H9 (cell line): ENCODE results near the gene HES3. TPM values are rescaled to one million over a fixed set of nuclear protein-coding genes. Genes with fewer than 3 reads are reported as not detected.

Experiments
- DNase-seq: peaks from one replicate; pipeline ENCODE4 v3.0.0-alpha.2; 2017
- H2AFZ ChIP-seq: one replicate; pipeline ENCODE4 v1.6.1; 2013; ENCODE audit warnings: mild to moderate bottlenecking, low read length, control low read depth, moderate library complexity
- H2AK5ac ChIP-seq: 2 replicates; pipeline ENCODE4 v1.6.1; 2013; ENCODE audit warnings: low read length, control low read depth, mixed read lengths; ENCODE audit not compliant: insufficient read length
- H2BK120ac ChIP-seq: one replicate; pipeline ENCODE4 v1.6.1; 2013; ENCODE audit warnings: low read depth, mild to moderate bottlenecking, low read length, control low read depth, inconsistent platforms; ENCODE audit not compliant: poor library complexity, severe bottlenecking
- H2BK12ac ChIP-seq: 2 replicates; pipeline ENCODE4 v1.6.1; 2013; ENCODE audit warnings: low read length, control low read depth, mixed read lengths, low read depth; ENCODE audit not compliant: insufficient read length
- H2BK15ac ChIP-seq: 2 replicates; pipeline ENCODE4 v1.6.1; 2013; ENCODE audit warnings: low read depth, low read length, control low read depth
- H2BK20ac ChIP-seq: one replicate; pipeline ENCODE4 v1.6.1; 2013; ENCODE audit warnings: low read depth, mild to moderate bottlenecking, low read length, control low read depth, inconsistent platforms; ENCODE audit not compliant: poor library complexity, severe bottlenecking
- H2BK5ac ChIP-seq: 2 replicates; pipeline ENCODE4 v1.6.1; 2013; ENCODE audit warnings: low read length, control low read depth, mixed read lengths; ENCODE audit not compliant: insufficient read length
- H3K14ac ChIP-seq: 2 replicates; pipeline ENCODE4 v1.6.1; 2013; ENCODE audit warnings: low read length, control low read depth; ENCODE audit not compliant: insufficient read depth
- H3K18ac ChIP-seq: 2 replicates; pipeline ENCODE4 v1.6.1; 2013; ENCODE audit warnings: low read depth, mild to moderate bottlenecking, mixed read lengths, low read length, control low read depth; ENCODE audit not compliant: insufficient read length
- H3K23ac ChIP-seq: 2 replicates; pipeline ENCODE4 v1.6.1; 2013; ENCODE audit warnings: low read length, control low read depth, mixed read lengths, low read depth; ENCODE audit not compliant: insufficient read length
- H3K23me2 ChIP-seq: 2 replicates; pipeline ENCODE4 v1.6.1; 2013; ENCODE audit warnings: low read depth, mild to moderate bottlenecking, mixed read lengths, low read length, control low read depth; ENCODE audit not compliant: insufficient read length, poor library complexity, severe bottlenecking
- H3K27ac ChIP-seq: 2 replicates; pipeline ENCODE4 v1.5.1; 2013; ENCODE audit warnings: low read length, control low read depth, mixed read lengths, low read depth; ENCODE audit not compliant: insufficient read length
- H3K27me3 ChIP-seq: 2 replicates; pipeline ENCODE4 v1.6.1; 2013; ENCODE audit warnings: low read length, control low read depth, inconsistent platforms; ENCODE audit not compliant: insufficient read depth
- H3K4ac ChIP-seq: 2 replicates; pipeline ENCODE4 v1.6.1; 2013; ENCODE audit warnings: low read depth, mild to moderate bottlenecking, control low read depth, inconsistent platforms, low read length, moderate library complexity
- H3K4me1 ChIP-seq: 2 replicates; pipeline ENCODE4 v1.6.1; 2013; ENCODE audit warnings: low read length, control low read depth, inconsistent platforms; ENCODE audit not compliant: insufficient read depth
- H3K4me2 ChIP-seq: 2 replicates; pipeline ENCODE4 v1.6.1; 2013; ENCODE audit warnings: low read length, control low read depth, mixed read lengths; ENCODE audit not compliant: insufficient read length, insufficient read depth
- H3K56ac ChIP-seq: 2 replicates; pipeline ENCODE4 v1.6.1; 2013; ENCODE audit warnings: low read depth, mild to moderate bottlenecking, mixed read lengths, low read length, control low read depth; ENCODE audit not compliant: insufficient read length
- H3K79me1 ChIP-seq: 2 replicates; pipeline ENCODE4 v1.6.1; 2013; ENCODE audit warnings: low read depth, mild to moderate bottlenecking, moderate library complexity, low read length, control low read depth, inconsistent platforms; ENCODE audit not compliant: insufficient read depth, poor library complexity, severe bottlenecking
- H3K79me2 ChIP-seq: 2 replicates; pipeline ENCODE4 v1.6.1; 2013; ENCODE audit warnings: low read length, control low read depth, inconsistent platforms; ENCODE audit not compliant: insufficient read depth
- H3K9ac ChIP-seq: 2 replicates; pipeline ENCODE4 v1.6.1; 2013; ENCODE audit warnings: low read length, control low read depth, mixed read lengths; ENCODE audit not compliant: insufficient read length; ENCODE audit errors: extremely low read depth
- H3K9me3 ChIP-seq: one replicate; pipeline ENCODE4 v1.6.1; 2013; ENCODE audit warnings: low read depth, low read length, inconsistent platforms; ENCODE audit not compliant: control insufficient read depth
- H3T11ph ChIP-seq: one replicate; pipeline ENCODE4 v1.6.1; 2013; ENCODE audit warnings: mild to moderate bottlenecking, low read length, control low read depth, inconsistent platforms
- H4K20me1 ChIP-seq: one replicate; pipeline ENCODE4 v1.6.1; 2013; ENCODE audit not compliant: control insufficient read depth, insufficient read length, insufficient read depth
- H4K5ac ChIP-seq: 2 replicates; pipeline ENCODE4 v1.6.1; 2013; ENCODE audit warnings: low read depth, mild to moderate bottlenecking, mixed read lengths, low read length, control low read depth; ENCODE audit not compliant: insufficient read length
- H4K8ac ChIP-seq: replicated peaks from 2 replicates; pipeline ENCODE4 v1.6.1; 2013; ENCODE audit warnings: low read length, control low read depth, mixed read lengths, low read depth; ENCODE audit not compliant: insufficient read length
- H4K91ac ChIP-seq: 2 replicates; pipeline ENCODE4 v1.6.1; 2013; ENCODE audit warnings: low read depth, mild to moderate bottlenecking, moderate library complexity, mixed read lengths, low read length, control low read depth; ENCODE audit not compliant: insufficient read length
- H3K27ac Mint-ChIP-seq, 3 experiments: 2 replicates in 2 of 3; 3 replicates in 1 of 3; pipeline ENCODE4 v1.8.0; 2020 to 2021; ENCODE audit warnings: mixed read lengths in 3 of 3, mild to moderate bottlenecking in 1 of 3, moderate library complexity in 1 of 3
- H3K27me3 Mint-ChIP-seq: 2 replicates; pipeline ENCODE4 v1.8.0; 2021; ENCODE audit warnings: low read depth, mild to moderate bottlenecking, moderate library complexity, mixed read lengths
- H3K36me3 Mint-ChIP-seq, 3 experiments: 2 replicates in 2 of 3; 3 replicates in 1 of 3; pipeline ENCODE4 v1.8.0; 2020 to 2021; ENCODE audit warnings: low read depth in 3 of 3, mixed read lengths in 3 of 3; ENCODE audit not compliant: insufficient read depth in 1 of 3
- H3K4me1 Mint-ChIP-seq, 2 experiments: 2 replicates each; pipeline ENCODE4 v1.8.0; 2020; ENCODE audit warnings: mixed read lengths in 2 of 2
- H3K4me3 Mint-ChIP-seq, 2 experiments: 2 replicates in 1 of 2; 3 replicates in 1 of 2; pipeline ENCODE4 v1.8.0; 2020 to 2021; ENCODE audit warnings: mild to moderate bottlenecking in 2 of 2, mixed read lengths in 2 of 2, moderate library complexity in 1 of 2
- H3K9me3 Mint-ChIP-seq, 2 experiments: 2 replicates in 1 of 2; 3 replicates in 1 of 2; pipeline ENCODE4 v1.8.0; 2020; ENCODE audit warnings: mild to moderate bottlenecking in 2 of 2, mixed read lengths in 2 of 2, moderate library complexity in 1 of 2
- WGBS: extraction: QIAGEN DNeasy Blood & Tissue Kit; methylation state at CpG from one replicate; pipeline ENCODE4 v1.1.7; 2013; ENCODE audit warnings: missing lambda C conversion rate, low lambda C conversion rate, mixed read lengths; ENCODE audit not compliant: insufficient read length; ENCODE audit errors: extremely low coverage; 5-methylcytosine and 5-hydroxymethylcytosine counted together
- total RNA-seq: library from RNA; stranded (reverse); gene quantifications from 2 replicates; pipeline ENCODE4 v1.2.1, GENCODE V29; 2021
- TF ChIP-seq, protein P1 (sequence below): fragments of 200-600 bp; sonication (generic); conservative IDR thresholded peaks from 3 replicates; pipeline ENCODE4 v1.8.0; 2021; ENCODE audit warnings: antibody characterized with exemption, mild to moderate bottlenecking

The HES3 gene
- total RNA-seq, 1 experiment from 2014 or later = 89.9 TPM

DNA sequence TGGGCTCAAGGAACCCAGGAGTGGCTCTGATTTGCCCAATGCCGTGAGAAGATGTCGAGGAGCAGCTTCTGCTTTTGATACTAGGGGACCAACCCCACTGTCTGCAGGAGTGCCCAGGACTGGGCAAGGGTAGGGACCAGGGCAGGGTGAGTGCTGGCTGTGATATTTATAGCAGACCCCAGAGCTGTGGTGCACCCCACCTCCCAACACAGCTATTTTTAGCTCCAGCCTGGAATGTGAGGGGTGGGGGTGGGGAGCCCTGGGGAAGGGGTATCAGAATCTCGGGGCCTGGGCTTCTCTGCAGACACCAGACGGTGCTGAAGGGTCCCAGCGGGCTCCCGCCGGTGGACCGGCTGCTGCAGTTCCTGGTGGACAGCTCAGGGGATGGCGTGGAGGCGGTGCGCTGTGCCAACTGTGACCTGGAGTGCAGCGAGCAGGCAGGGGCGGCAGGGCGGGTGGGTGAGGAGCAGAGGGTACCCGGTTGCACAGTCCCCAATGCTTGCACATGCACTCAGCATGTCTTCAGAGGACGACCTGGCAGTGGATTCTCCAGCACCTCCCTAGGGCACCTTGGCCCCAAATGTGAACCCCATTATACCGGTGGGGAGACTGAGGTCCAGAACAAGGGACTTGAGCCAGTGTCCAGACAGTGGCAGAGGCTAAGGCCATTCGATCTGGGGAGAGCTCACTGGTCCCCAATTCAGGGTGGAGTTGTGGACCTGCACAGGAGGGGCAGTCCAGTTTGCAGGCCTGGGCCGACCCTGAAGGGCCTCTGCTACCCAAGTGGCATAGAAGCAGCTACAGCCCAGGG is 36.7 kb upstream of the HES3 start:
- Histone ChIP-seq H2BK15ac (no peak overlapping the region), H3K79me1 (no peaks in the 10 kb centered on the region), H2AK5ac (no peak overlapping the region), H4K20me1 (no peaks in the 10 kb centered on the region), H2BK12ac (no peak overlapping the region), H3K14ac (no peak overlapping the region), H3K79me2 (no peaks in the 10 kb centered on the region), H3K4me2 (no peak overlapping the region), H3K9ac (no peak overlapping the region), H3K4ac (no peak overlapping the region), H3K56ac (no peak overlapping the region), H2AFZ (no peak overlapping the region), H4K91ac (no peak overlapping the region), H4K8ac (no peak overlapping the region), H3K18ac (no peak overlapping the region), H3K27ac (no peak overlapping the region), H4K5ac (no peak overlapping the region), H2BK20ac (no peak overlapping the region), H3K27me3 (no peaks in the 10 kb centered on the region; the same call in 1 of the 2 replicates), H3K9me3 (no peaks in the 10 kb centered on the region), H3K23me2 (peaks cover 19% of the 10 kb centered on the region), H3K23ac (no peak overlapping the region), H2BK5ac (no peak overlapping the region), H2BK120ac (no peak overlapping the region), H3K4me1 (no peaks in the 10 kb centered on the region), H3T11ph (no peak overlapping the region)
- TF ChIP-seq, protein P1, sequence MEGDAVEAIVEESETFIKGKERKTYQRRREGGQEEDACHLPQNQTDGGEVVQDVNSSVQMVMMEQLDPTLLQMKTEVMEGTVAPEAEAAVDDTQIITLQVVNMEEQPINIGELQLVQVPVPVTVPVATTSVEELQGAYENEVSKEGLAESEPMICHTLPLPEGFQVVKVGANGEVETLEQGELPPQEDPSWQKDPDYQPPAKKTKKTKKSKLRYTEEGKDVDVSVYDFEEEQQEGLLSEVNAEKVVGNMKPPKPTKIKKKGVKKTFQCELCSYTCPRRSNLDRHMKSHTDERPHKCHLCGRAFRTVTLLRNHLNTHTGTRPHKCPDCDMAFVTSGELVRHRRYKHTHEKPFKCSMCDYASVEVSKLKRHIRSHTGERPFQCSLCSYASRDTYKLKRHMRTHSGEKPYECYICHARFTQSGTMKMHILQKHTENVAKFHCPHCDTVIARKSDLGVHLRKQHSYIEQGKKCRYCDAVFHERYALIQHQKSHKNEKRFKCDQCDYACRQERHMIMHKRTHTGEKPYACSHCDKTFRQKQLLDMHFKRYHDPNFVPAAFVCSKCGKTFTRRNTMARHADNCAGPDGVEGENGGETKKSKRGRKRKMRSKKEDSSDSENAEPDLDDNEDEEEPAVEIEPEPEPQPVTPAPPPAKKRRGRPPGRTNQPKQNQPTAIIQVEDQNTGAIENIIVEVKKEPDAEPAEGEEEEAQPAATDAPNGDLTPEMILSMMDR = no peak
- WGBS = no CpG with 5 or more reads among the region's 19 CpGs
- Mint-ChIP-seq H3K27me3 (peaks cover 40% of the 10 kb centered on the region), H3K27ac (no peak overlapping the region), H3K9me3 (no peaks in the 10 kb centered on the region), H3K4me3 (no peak overlapping the region; a peak in 2 of 5 replicates), H3K4me1 (peaks cover 7 to 27% of the 10 kb centered on the region in 2 experiments), H3K36me3 (no peaks in the 10 kb centered on the region)
- DNase-seq = no peak
